GM19455 (cell line): ENCODE measurements around the gene MACROD1.

ENCODE experiments used
- ATAC-seq: cut with Tn5 transposase; IDR thresholded peaks from one replicate; pipeline ENCODE4 v1.9.1; 2021; ENCODE audit not compliant: unreplicated experiment

Gene MACROD1

GRCh38 chr11:64094463-64095260, 71.3 kb downstream of the MACROD1 start:
- ATAC-seq = no peak

GRCh38 chr11:64093233-64094039, 72.5 kb downstream of the MACROD1 start:
- ATAC-seq = no peak

- ATAC-seq = no peak
These were observed 73.2 kb downstream of the MACROD1 start for GRCh38 chr11:64092761-64093136.

GRCh38 chr11:64092111-64092760, 73.7 kb downstream of the MACROD1 start:
- no peak for ATAC-seq

- ATAC-seq = no peak
These were observed 75.0 kb downstream of the MACROD1 start for GRCh38 chr11:64090806-64091516.

- ATAC-seq = no peak
These were observed 75.8 kb downstream of the MACROD1 start for GRCh38 chr11:64089915-64090805.

- ATAC-seq = no peak
These were observed 76.4 kb downstream of the MACROD1 start for GRCh38 chr11:64089493-64089892.

GRCh38 chr11:64089027-64089360, 76.9 kb downstream of the MACROD1 start:
- no peak for ATAC-seq

- no peak for ATAC-seq
These were observed 77.5 kb downstream of the MACROD1 start for GRCh38 chr11:64088162-64089026.

- no peak for ATAC-seq
These were observed 79.4 kb downstream of the MACROD1 start for GRCh38 chr11:64086258-64087123.

- ATAC-seq = no peak
These were observed 80.0 kb downstream of the MACROD1 start for GRCh38 chr11:64085906-64086257.

GRCh38 chr11:64084951-64085710, 80.8 kb downstream of the MACROD1 start:
- no peak for ATAC-seq

- ATAC-seq = no peak
These were observed 81.6 kb downstream of the MACROD1 start for GRCh38 chr11:64084146-64084950.

- ATAC-seq = no peak
These were observed 82.4 kb downstream of the MACROD1 start for GRCh38 chr11:64083398-64084080.

GRCh38 chr11:64081745-64082442, 84.0 kb downstream of the MACROD1 start:
- ATAC-seq = no peak

- ATAC-seq = no peak
These were observed 85.5 kb downstream of the MACROD1 start for GRCh38 chr11:64080390-64080789.
